Effector memory CD8-positive, alpha-beta T cell (primary cell): ENCODE data around the gene SLC45A3.

Experiments used
- ATAC-seq: fragments of 150-1000 bp; cut with Tn5 transposase; replicated peaks from 2 replicates; pipeline ENCODE4 v1.10.0; 2021; ENCODE audit warnings: mild to moderate bottlenecking, moderate library complexity
- DNase-seq, 3 experiments: peaks; one replicate each; pipeline ENCODE4 v3.0.0; 2021
- H3K27ac Mint-ChIP-seq, 2 donors: one replicate each; pipeline ENCODE4 v1.8.0; 2022; ENCODE audit warnings: mild to moderate bottlenecking in 2 of 2, mixed read lengths in 2 of 2, moderate library complexity in 2 of 2
- H3K27me3 Mint-ChIP-seq, 2 donors: one replicate each; pipeline ENCODE4 v1.8.0; 2022; ENCODE audit warnings: mixed read lengths in 2 of 2
- H3K36me3 Mint-ChIP-seq: one replicate; pipeline ENCODE4 v1.8.0; 2022; ENCODE audit warnings: mild to moderate bottlenecking, moderate library complexity, mixed read lengths; ENCODE audit not compliant: insufficient read depth
- H3K4me1 Mint-ChIP-seq, 2 donors: one replicate each; pipeline ENCODE4 v1.8.0; 2022; ENCODE audit warnings: low read depth in 2 of 2, mixed read lengths in 2 of 2
- H3K4me3 Mint-ChIP-seq, 2 donors: one replicate each; pipeline ENCODE4 v1.8.0; 2022; ENCODE audit warnings: mild to moderate bottlenecking in 2 of 2, mixed read lengths in 2 of 2, moderate library complexity in 2 of 2
- H3K9me3 Mint-ChIP-seq, 2 donors: one replicate each; pipeline ENCODE4 v1.8.0; 2022; ENCODE audit warnings: mixed read lengths in 2 of 2

The SLC45A3 gene

GRCh38 chr1:205670611-205671430, 9.5 kb downstream of the SLC45A3 start:
- Mint-ChIP-seq H3K27me3 (peaks cover 36 to 80% of the 10 kb centered on the region in 2 donors), H3K36me3 (peaks cover 3% of the 10 kb centered on the region), H3K27ac (no peak overlapping the region), H3K9me3 (no peaks in the 10 kb centered on the region), H3K4me3 (no peak overlapping the region), H3K4me1 (peaks cover 0 to 6% of the 10 kb centered on the region in 2 donors)
- ATAC-seq (no peak), DNase-seq (no peak)

- no peak overlapping the region for H3K4me3 Mint-ChIP-seq
- ATAC-seq, result no peak
- no peak for DNase-seq
- H3K27ac Mint-ChIP-seq, result no peak overlapping the region
- H3K4me1 Mint-ChIP-seq, result peaks cover 3 to 6% of the 10 kb centered on the region in 2 donors
- H3K36me3 Mint-ChIP-seq, result peaks cover 3% of the 10 kb centered on the region
- peaks cover 31 to 72% of the 10 kb centered on the region in 2 donors for H3K27me3 Mint-ChIP-seq
- H3K9me3 Mint-ChIP-seq, result no peaks in the 10 kb centered on the region
Measured at GRCh38 chr1:205670150-205670446, 10.2 kb downstream of the SLC45A3 start.

GRCh38 chr1:205669341-205670149, 10.8 kb downstream of the SLC45A3 start:
- peaks cover 4 to 6% of the 10 kb centered on the region in 2 donors for H3K4me1 Mint-ChIP-seq
- no peak for ATAC-seq
- peaks cover 31 to 67% of the 10 kb centered on the region in 2 donors for H3K27me3 Mint-ChIP-seq
- H3K27ac Mint-ChIP-seq, result no peak overlapping the region
- H3K9me3 Mint-ChIP-seq, result no peaks in the 10 kb centered on the region
- peaks cover 3% of the 10 kb centered on the region for H3K36me3 Mint-ChIP-seq
- H3K4me3 Mint-ChIP-seq, result no peak overlapping the region
- DNase-seq, result no peak

GRCh38 chr1:205668951-205669340, 11.4 kb downstream of the SLC45A3 start:
- Mint-ChIP-seq H3K4me1 (peaks cover 4 to 8% of the 10 kb centered on the region in 2 donors), H3K27me3 (peaks cover 31 to 67% of the 10 kb centered on the region in 2 donors), H3K9me3 (no peaks in the 10 kb centered on the region), H3K27ac (no peak overlapping the region), H3K4me3 (no peak overlapping the region), H3K36me3 (peaks cover 3% of the 10 kb centered on the region)
- DNase-seq, result no peak
- ATAC-seq, result peak; percentile 43

GRCh38 chr1:205667909-205668643, 12.2 kb downstream of the SLC45A3 start:
- Mint-ChIP-seq H3K4me3 (no peak overlapping the region), H3K27ac (no peak overlapping the region), H3K36me3 (peaks cover 3% of the 10 kb centered on the region), H3K4me1 (peaks cover 4 to 8% of the 10 kb centered on the region in 2 donors), H3K27me3 (peaks cover 31 to 60% of the 10 kb centered on the region in 2 donors), H3K9me3 (no peaks in the 10 kb centered on the region)
- no peak for DNase-seq
- ATAC-seq, result no peak

- peaks cover 3% of the 10 kb centered on the region for H3K36me3 Mint-ChIP-seq
- H3K9me3 Mint-ChIP-seq, result no peaks in the 10 kb centered on the region
- ATAC-seq (no peak), DNase-seq (no peak)
- H3K4me1 Mint-ChIP-seq, result peaks cover 4 to 6% of the 10 kb centered on the region in 2 donors
- peaks cover 23 to 60% of the 10 kb centered on the region in 2 donors for H3K27me3 Mint-ChIP-seq
- peak overlapping the region in 1 of 2 donors; percentile 38 for H3K27ac Mint-ChIP-seq
- no peak overlapping the region for H3K4me3 Mint-ChIP-seq
Measured at GRCh38 chr1:205666372-205667166, 13.7 kb downstream of the SLC45A3 start.

GRCh38 chr1:205665201-205666045, 14.9 kb downstream of the SLC45A3 start:
- no peaks in the 10 kb centered on the region for H3K36me3 Mint-ChIP-seq
- ATAC-seq, result no peak
- peaks cover 4 to 6% of the 10 kb centered on the region in 2 donors for H3K4me1 Mint-ChIP-seq
- DNase-seq, result no peak
- H3K27ac Mint-ChIP-seq, result no peak overlapping the region
- H3K9me3 Mint-ChIP-seq, result no peaks in the 10 kb centered on the region
- no peak overlapping the region for H3K4me3 Mint-ChIP-seq
- peaks cover 22 to 60% of the 10 kb centered on the region in 2 donors for H3K27me3 Mint-ChIP-seq

- Mint-ChIP-seq H3K9me3 (no peaks in the 10 kb centered on the region), H3K4me3 (no peak overlapping the region), H3K36me3 (no peaks in the 10 kb centered on the region), H3K27ac (no peak overlapping the region), H3K4me1 (peaks cover 4 to 6% of the 10 kb centered on the region in 2 donors), H3K27me3 (peaks cover 24 to 58% of the 10 kb centered on the region in 2 donors)
- no peak for DNase-seq
- ATAC-seq, result no peak
Measured at GRCh38 chr1:205664399-205665017, 15.8 kb downstream of the SLC45A3 start.

- no peak overlapping the region for H3K27ac Mint-ChIP-seq
- ATAC-seq (no peak), DNase-seq (no peak)
- H3K27me3 Mint-ChIP-seq, result peaks cover 20 to 54% of the 10 kb centered on the region in 2 donors
- no peak overlapping the region for H3K4me3 Mint-ChIP-seq
- no peaks in the 10 kb centered on the region for H3K36me3 Mint-ChIP-seq
- H3K9me3 Mint-ChIP-seq, result no peaks in the 10 kb centered on the region
- peaks cover 4 to 8% of the 10 kb centered on the region in 2 donors for H3K4me1 Mint-ChIP-seq
Measured at GRCh38 chr1:205663286-205663936, 16.9 kb downstream of the SLC45A3 start.

GRCh38 chr1:205662791-205663190, 17.5 kb downstream of the SLC45A3 start:
- peaks cover 14 to 48% of the 10 kb centered on the region in 2 donors for H3K27me3 Mint-ChIP-seq
- no peak overlapping the region for H3K27ac Mint-ChIP-seq
- H3K36me3 Mint-ChIP-seq, result no peaks in the 10 kb centered on the region
- no peaks in the 10 kb centered on the region for H3K9me3 Mint-ChIP-seq
- ATAC-seq (no peak), DNase-seq (no peak)
- peaks cover 4 to 8% of the 10 kb centered on the region in 2 donors for H3K4me1 Mint-ChIP-seq
- H3K4me3 Mint-ChIP-seq, result no peak overlapping the region

GRCh38 chr1:205662135-205662738, 18.1 kb downstream of the SLC45A3 start:
- ATAC-seq (no peak), DNase-seq (no peak)
- H3K36me3 Mint-ChIP-seq, result no peaks in the 10 kb centered on the region
- peaks cover 14 to 43% of the 10 kb centered on the region in 2 donors for H3K27me3 Mint-ChIP-seq
- H3K4me3 Mint-ChIP-seq, result no peak overlapping the region
- no peaks in the 10 kb centered on the region for H3K9me3 Mint-ChIP-seq
- H3K4me1 Mint-ChIP-seq, result peaks cover 4 to 8% of the 10 kb centered on the region in 2 donors
- H3K27ac Mint-ChIP-seq, result no peak overlapping the region
